ENCODE measurements around the gene B3GALT4. TPM values are rescaled to one million over a fixed set of nuclear protein-coding genes. Genes with fewer than 3 reads are reported as not detected.
A peak's percentile ranks its signal among the peaks of the same experiment; 100 is the strongest.

The B3GALT4 gene
- total RNA-seq, 1 experiment from 2014 or later: 1.9 TPM

GRCh38 chr6:33276864-33277662 lies at the start of gene B3GALT4 (continued):
- TF ChIP-seq MAX (IDR thresholded peaks at IDR 0.05): no peak
- TF ChIP-seq ZFX (IDR thresholded peaks at IDR 0.05): peak; percentile 29; the same call in 1 of the 2 replicates
- no peak for TF ChIP-seq REST (IDR thresholded peaks at IDR 0.05; ENCODE audit: low read depth)

- no peaks in the 10 kb centered on the region for H3K36me3 ChIP-seq (ENCODE audit: control insufficient read depth in 1 of 2, insufficient read depth in 2 of 2, low read length in 2 of 2)
- intact Hi-C loops (cut with micrococcal nuclease): no loop called here
- H3K9me3 ChIP-seq (ENCODE audit: control insufficient read depth in 1 of 2, insufficient read depth in 1 of 2, low read depth in 1 of 2, low read length in 2 of 2): no peaks in the 10 kb centered on the region
- H3K4me3 ChIP-seq (replicated peaks in 1 of 2; ENCODE audit: low read depth in 1 of 2, low read length in 2 of 2): no peak overlapping the region
- no TSS peak for BruUV-seq (replicated peaks)
- no peak overlapping the region for H3K27ac ChIP-seq (ENCODE audit: low read depth, low read length)
- H3K9me2 ChIP-seq (ENCODE audit: insufficient read depth): no peaks in the 10 kb centered on the region
- H3K9ac ChIP-seq (ENCODE audit: low read length): no peak overlapping the region
- ATAC-seq: no peak
- ChIA-PET CTCF (interaction anchor here (1.7 kb wide), 1 partner anchor 13 kb away, joined by 5 read pairs; no protein-coding TSS in a partner anchor), RAD21 (ENCODE audit: low non-redundant PET in 1 of 2, low total read pairs in 2 of 2, uncharacterized antibody in 2 of 2, unreplicated experiment in 2 of 2) (no interaction called here), POLR2A (no interaction called here)
- no peaks in the 10 kb centered on the region; the same call in 1 of the 2 replicates for H3K27me3 ChIP-seq (ENCODE audit: insufficient read depth, low read length)
- H3K79me2 ChIP-seq (ENCODE audit: insufficient read depth, low read length): no peaks in the 10 kb centered on the region
- H2AFZ ChIP-seq (ENCODE audit: low read depth, low read length, poor library complexity, severe bottlenecking): no peak overlapping the region
- no peaks in the 10 kb centered on the region for H3K4me1 ChIP-seq (ENCODE audit: control insufficient read depth in 1 of 2, insufficient read depth in 2 of 2, low read length in 2 of 2)
- H3K4me2 ChIP-seq (ENCODE audit: low read length): no peak overlapping the region
- DNase-seq (ENCODE audit: low read depth, low spot score): no peak
- H4K20me1 ChIP-seq (ENCODE audit: insufficient read depth): no peaks in the 10 kb centered on the region
- no peak for TF ChIP-seq POLR2A (IDR thresholded peaks at IDR 0.05; ENCODE audit: borderline replicate concordance, extremely low read depth, insufficient read depth, insufficient read length)
- TF ChIP-seq SRF (IDR thresholded peaks at IDR 0.05; ENCODE audit: low read depth): no peak
- no peak for TF ChIP-seq ZBTB33 (IDR thresholded peaks at IDR 0.05; ENCODE audit: extremely low read depth, insufficient replicate concordance, low read length)
- TF ChIP-seq SIN3A (IDR thresholded peaks at IDR 0.05; ENCODE audit: low read depth): no peak
- TF ChIP-seq CTCF (IDR thresholded peaks at IDR 0.05 in 2 of 3, conservative IDR thresholded peaks at IDR 0.05 in 1 of 3; ENCODE audit: borderline replicate concordance in 1 of 3, insufficient read depth in 1 of 3, low read depth in 2 of 3, low read length in 2 of 3): no peak
- no peak for TF ChIP-seq CBX3 (IDR thresholded peaks at IDR 0.05; ENCODE audit: low read depth)
- TF ChIP-seq TCF7L2 (IDR thresholded peaks at IDR 0.05; ENCODE audit: borderline replicate concordance, extremely low read depth, insufficient read depth, insufficient read length): no peak
- TF ChIP-seq EGR1 (IDR thresholded peaks at IDR 0.05; ENCODE audit: low read depth): no peak
- TF ChIP-seq CEBPB (IDR thresholded peaks at IDR 0.05; ENCODE audit: low read depth): no peak
- no peak for TF ChIP-seq ZFX (IDR thresholded peaks at IDR 0.05)
- TF ChIP-seq MAX (IDR thresholded peaks at IDR 0.05): no peak
Observed at GRCh38 chr6:33235221-33235634, 41.7 kb upstream of the B3GALT4 start.

Measured in HCT116 (cell line).